HepG2 (cell line): ENCODE data around the gene CARS1.

Experiments used
- ATF7 ChIP-seq, 2 experiments: fragments of 450-650 bp in 1 of 2; sonication (generic) in 1 of 2; formaldehyde crosslinking in 1 of 2; IDR thresholded peaks; 2 replicates each; pipeline versions ENCODE4 v1.4.0 to v1.6.1; 2016 to 2020; ENCODE audit warnings: antibody characterized with exemption in 1 of 2, mild to moderate bottlenecking in 1 of 2, missing genetic modification reagents in 1 of 2
- BHLHE40 ChIP-seq: IDR thresholded peaks from 2 replicates; pipeline ENCODE4 v1.6.1; 2011; ENCODE audit warnings: low read length, improper control_type of control experiment
- EZH2 ChIP-seq: conservative IDR thresholded peaks from 2 replicates; pipeline ENCODE4 v1.6.1; 2012; ENCODE audit warnings: mild to moderate bottlenecking, low read depth, low read length, moderate library complexity
- HNRNPK ChIP-seq: fragments of 200-400 bp; formaldehyde crosslinking; IDR thresholded peaks from 2 replicates; pipeline ENCODE4 v1.6.1; 2018; ENCODE audit warnings: low read length, low read depth, moderate library complexity, mild to moderate bottlenecking; ENCODE audit not compliant: poor library complexity, severe bottlenecking
- MYNN ChIP-seq: sonication (generic); formaldehyde crosslinking; IDR thresholded peaks from 2 replicates; pipeline ENCODE4 v1.4.0; 2020; ENCODE audit warnings: mild to moderate bottlenecking, low read depth, missing genetic modification reagents
- NFE2L2 ChIP-seq: fragments of 150-350 bp; IDR thresholded peaks from 2 replicates; pipeline ENCODE4 v1.6.1; 2014; ENCODE audit warnings: low read length
- PRDM10 ChIP-seq: sonication (generic); formaldehyde crosslinking; IDR thresholded peaks from 2 replicates; pipeline ENCODE4 v1.4.0; 2020; ENCODE audit warnings: low read depth, missing genetic modification reagents
- TRIM22 ChIP-seq: fragments of 450-650 bp; IDR thresholded peaks from 2 replicates; pipeline ENCODE4 v1.6.1; 2017
- ZNF225 ChIP-seq: sonication (generic); formaldehyde crosslinking; IDR thresholded peaks from 2 replicates; pipeline ENCODE4 v1.4.0; 2020; ENCODE audit warnings: mild to moderate bottlenecking, missing genetic modification reagents

DNA sequence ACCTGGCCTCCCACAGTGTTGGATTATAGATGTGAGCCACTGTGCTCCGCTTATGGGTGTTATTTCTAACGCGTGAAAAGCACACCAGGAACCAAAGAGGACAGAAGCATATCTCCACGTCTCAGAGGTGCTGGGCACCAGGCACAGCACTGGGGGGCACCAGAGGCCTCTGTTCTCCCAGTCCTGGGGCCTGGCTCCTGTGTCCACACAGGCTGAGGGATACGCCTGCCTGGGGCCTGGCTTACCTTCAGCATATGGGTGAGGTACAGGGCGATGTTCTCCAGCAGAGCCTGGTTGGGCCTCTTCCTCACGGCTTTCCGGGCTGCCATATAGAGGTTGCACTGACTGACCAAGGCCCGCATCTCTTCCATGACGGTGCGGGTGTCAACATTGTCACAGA, 40.4 kb downstream of the CARS1 start:
- TF ChIP-seq HNRNPK (no peak), ATF7 (IDR thresholded peaks at IDR 0.05) (no peak), ATF7 (CRISPR knock-in tag; IDR thresholded peaks at IDR 0.05) (no peak), TRIM22 (no peak), PRDM10 (CRISPR knock-in tag) (no peak), ZNF225 (CRISPR knock-in tag) (no peak), MYNN (CRISPR knock-in tag) (no peak), NFE2L2 (no peak), EZH2 (no peak), BHLHE40 (no peak)
